ENCODE data around the gene CD40.

Gene CD40

GRCh38 chr20:46112430-46113112 lies 5.5 kb upstream of the CD40 start:
- Histone ChIP-seq H3K27me3 (peaks cover 0 to 6% of the 10 kb centered on the region in 2 donors), H3K4me3 (no peak overlapping the region), H3K27ac (no peak overlapping the region), H3K4me1 (peaks cover 0 to 8% (median 2%) of the 10 kb centered on the region in 4 donors), H3K36me3 (no peaks in the 10 kb centered on the region), H3K9me3 (no peaks in the 10 kb centered on the region)
- no peak for TF ChIP-seq CTCF (IDR thresholded peaks at IDR 0.05)
- peak in 1 of 2 donors; percentile 9 for DNase-seq
- intact Hi-C loops (cut with DNase I; ENCODE audit: low total_unique reads): loop anchor here (10.0 kb wide), 1 partner anchor 62 kb away; no protein-coding TSS in a partner anchor

- DNase-seq: no peak
- Histone ChIP-seq H3K36me3 (no peaks in the 10 kb centered on the region), H3K4me1 (peaks cover 0 to 9% (median 3%) of the 10 kb centered on the region in 4 donors), H3K27me3 (peaks cover 0 to 6% of the 10 kb centered on the region in 2 donors), H3K4me3 (no peak overlapping the region), H3K9me3 (no peaks in the 10 kb centered on the region), H3K27ac (no peak overlapping the region)
- intact Hi-C loops (cut with DNase I; ENCODE audit: low total_unique reads): loop anchor here (10.0 kb wide), 1 partner anchor 62 kb away; no protein-coding TSS in a partner anchor
- TF ChIP-seq CTCF (IDR thresholded peaks at IDR 0.05): no peak
Measured at GRCh38 chr20:46113113-46113470, 5.0 kb upstream of the CD40 start.

GRCh38 chr20:46114449-46114848 lies 3.7 kb upstream of the CD40 start:
- no peak for TF ChIP-seq CTCF (IDR thresholded peaks at IDR 0.05)
- DNase-seq: peak in 1 of 2 donors; percentile 19

DNA sequence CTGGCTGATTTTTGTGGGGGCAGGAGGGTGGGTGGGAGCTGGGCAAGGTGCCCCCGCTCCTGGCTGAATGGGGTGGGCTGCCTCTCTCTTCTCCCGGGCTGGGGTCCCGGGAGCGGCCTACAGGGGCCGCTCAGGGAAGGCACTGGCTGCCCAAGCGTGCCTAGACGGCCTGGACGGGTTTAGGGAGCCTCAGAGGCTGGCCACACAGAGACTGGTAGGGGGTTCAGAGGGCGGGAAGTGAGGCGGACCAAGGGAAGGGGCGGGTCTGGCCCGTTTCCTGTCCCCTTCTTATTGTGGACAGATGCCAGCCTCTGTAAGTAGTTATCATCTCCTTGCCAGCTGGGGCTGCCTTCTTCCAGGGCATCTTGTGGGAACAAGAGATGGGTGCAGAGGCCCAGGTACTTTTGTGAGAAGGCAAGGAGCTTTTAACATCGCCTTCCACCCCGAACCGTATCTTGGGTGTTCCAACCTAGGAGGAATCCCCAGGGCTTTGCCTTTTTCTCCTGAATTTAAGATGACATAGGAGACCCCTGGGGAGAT lies 437 bp downstream of the CD40 start:
- peak overlapping the region; percentile 80 for H3K27ac ChIP-seq

More at GRCh38 chr20:46114449-46114848, 3.7 kb upstream of the CD40 start:
- no peak overlapping the region for H3K27ac ChIP-seq
- peaks cover 0 to 19% (median 8%) of the 10 kb centered on the region in 4 donors for H3K4me1 ChIP-seq
- no peaks in the 10 kb centered on the region for H3K9me3 ChIP-seq
- no peaks in the 10 kb centered on the region for H3K27me3 ChIP-seq
- H3K36me3 ChIP-seq: no peaks in the 10 kb centered on the region
- H3K4me3 ChIP-seq: no peak overlapping the region
- intact Hi-C loops (cut with DNase I; ENCODE audit: low total_unique reads): loop anchor here (10.0 kb wide), 1 partner anchor 60 kb away; no protein-coding TSS in a partner anchor

GRCh38 chr20:46119028-46119546 lies 973 bp downstream of the CD40 start:
- Histone ChIP-seq H3K4me3 (peak overlapping the region; percentile 54 to 59), H3K27ac (peak overlapping the region; percentile 80), H3K4me1 (peaks cover 0 to 21% (median 8%) of the 10 kb centered on the region in 4 donors), H3K9me3 (no peaks in the 10 kb centered on the region), H3K36me3 (peaks cover 0 to 24% (median 17%) of the 10 kb centered on the region in 3 donors), H3K27me3 (no peaks in the 10 kb centered on the region)
- no peak for TF ChIP-seq CTCF (IDR thresholded peaks at IDR 0.05)
- peak in 1 of 2 donors; percentile 58 for DNase-seq
- intact Hi-C loops (cut with DNase I; ENCODE audit: low total_unique reads): loop anchor here (10.0 kb wide), 1 partner anchor 56 kb away; no protein-coding TSS in a partner anchor

More for the DNA sequence above, 437 bp downstream of the CD40 start:
- intact Hi-C loops (cut with DNase I; ENCODE audit: low total_unique reads): loop anchor here (10.0 kb wide), 1 partner anchor 56 kb away; no protein-coding TSS in a partner anchor
- Histone ChIP-seq H3K9me3 (no peaks in the 10 kb centered on the region), H3K4me1 (peaks cover 0 to 21% (median 8%) of the 10 kb centered on the region in 4 donors), H3K4me3 (peak overlapping the region; percentile 54 to 59), H3K36me3 (peaks cover 0 to 18% (median 12%) of the 10 kb centered on the region in 3 donors), H3K27me3 (no peaks in the 10 kb centered on the region)
- DNase-seq: peak; percentile 39 to 72
- TF ChIP-seq CTCF (IDR thresholded peaks at IDR 0.05): no peak
